ENCODE measurements around the gene TMEM176B. TPM values are rescaled to one million over a fixed set of nuclear protein-coding genes. Genes with fewer than 3 reads are reported as not detected.
A peak's percentile ranks its signal among the peaks of the same experiment; 100 is the strongest.

TMEM176B gene
- 100 to 1,000 TPM; 152 to 376 (median 212) TPM for polyA plus RNA-seq
- long read RNA-seq, donor 1, transcript TMEM176B-201 (7 exons, 1,129 nt), result major isoform, 250 of 1,476 reads
- long read RNA-seq, donor 1, transcript TMEM176B-202 (6 exons, 1,206 nt), result minor isoform, 55 of 1,476 reads
- long read RNA-seq, donor 1, partial matches to known transcripts, result 1,100 of 1,476 reads
- long read RNA-seq, donor 1, other reads (novel, unspliced or antisense), result 67 of 1,476 reads
- long read RNA-seq, donor 2, transcript TMEM176B-201 (7 exons, 1,129 nt), result major isoform, 71 of 530 reads
- long read RNA-seq, donor 2, transcript TMEM176B-202 (6 exons, 1,206 nt), result minor isoform, 17 of 530 reads
- long read RNA-seq, donor 2, partial matches to known transcripts, result 430 of 530 reads
- long read RNA-seq, donor 2, other reads (novel, unspliced or antisense), result 11 of 530 reads
- long read RNA-seq, donor 3, transcript TMEM176B-202 (6 exons, 1,206 nt), result minor isoform, 23 of 755 reads
- long read RNA-seq, donor 3, transcript TMEM176B-201 (7 exons, 1,129 nt), result major isoform, 55 of 755 reads
- long read RNA-seq, donor 3, partial matches to known transcripts, result 662 of 755 reads
- long read RNA-seq, donor 3, other reads (novel, unspliced or antisense), result 10 of 755 reads
- long read RNA-seq, donor 4, partial matches to known transcripts, result 0 of 3 reads
- long read RNA-seq, donor 4, other reads (novel, unspliced or antisense), result 0 of 3 reads
- long read RNA-seq, donor 5, transcript TMEM176B-202 (6 exons, 1,206 nt), result minor isoform, 7 of 276 reads
- long read RNA-seq, donor 5, transcript TMEM176B-201 (7 exons, 1,129 nt), result major isoform, 30 of 276 reads
- long read RNA-seq, donor 5, partial matches to known transcripts, result 238 of 276 reads
- long read RNA-seq, donor 5, other reads (novel, unspliced or antisense), result 0 of 276 reads
- long read RNA-seq, donor 6, transcript TMEM176B-202 (6 exons, 1,206 nt), result minor isoform, 9 of 797 reads
- long read RNA-seq, donor 6, transcript TMEM176B-201 (7 exons, 1,129 nt), result major isoform, 81 of 797 reads
- long read RNA-seq, donor 6, partial matches to known transcripts, result 678 of 797 reads
- long read RNA-seq, donor 6, other reads (novel, unspliced or antisense), result 26 of 797 reads
- long read RNA-seq, donor 7, transcript TMEM176B-205 (6 exons, 1,006 nt), result minor isoform, 10 of 313 reads
- long read RNA-seq, donor 7, transcript TMEM176B-201 (7 exons, 1,129 nt), result major isoform, 43 of 313 reads
- long read RNA-seq, donor 7, transcript TMEM176B-202 (6 exons, 1,206 nt), result minor isoform, 6 of 313 reads
- long read RNA-seq, donor 7, partial matches to known transcripts, result 248 of 313 reads
- long read RNA-seq, donor 7, other reads (novel, unspliced or antisense), result 5 of 313 reads
- long read RNA-seq, donor 8, partial matches to known transcripts, result 0 of 1 reads
- long read RNA-seq, donor 8, other reads (novel, unspliced or antisense), result 0 of 1 reads
- long read RNA-seq, donor 9, transcript TMEM176B-201 (7 exons, 1,129 nt), result major isoform, 22 of 233 reads
- long read RNA-seq, donor 9, partial matches to known transcripts, result 208 of 233 reads
- long read RNA-seq, donor 9, other reads (novel, unspliced or antisense), result 0 of 233 reads
- long read RNA-seq, donor 10, transcript TMEM176B-201 (7 exons, 1,129 nt), result major isoform, 93 of 677 reads
- long read RNA-seq, donor 10, transcript TMEM176B-202 (6 exons, 1,206 nt), result minor isoform, 18 of 677 reads
- long read RNA-seq, donor 10, partial matches to known transcripts, result 552 of 677 reads
- long read RNA-seq, donor 10, other reads (novel, unspliced or antisense), result 9 of 677 reads

- FAIRE-seq (no peak), DNase-seq (peak; percentile 55 to 97)
- WGBS, 3 donors, result 2 to 8% (median 6%) methylated on average over 51 to 75 of the region's 75 CpGs
- H3K4me1 ChIP-seq (ENCODE audit: control insufficient read depth in 3 of 3, insufficient read depth in 2 of 3, low read depth in 1 of 3, low read length in 2 of 3), result peaks cover 4 to 31% (median 5%) of the 10 kb centered on the region in 3 donors
- H3K36me3 ChIP-seq (ENCODE audit: control insufficient read depth in 3 of 3, insufficient read depth in 2 of 3, low read depth in 1 of 3, low read length in 3 of 3), result peaks cover 0 to 52% (median 4%) of the 10 kb centered on the region in 3 donors
- H3K27me3 ChIP-seq (ENCODE audit: control insufficient read depth in 3 of 3, insufficient read depth in 3 of 3, low read length in 3 of 3), result peaks cover 0 to 3% (median 0%) of the 10 kb centered on the region in 3 donors
- peaks cover 0 to 3% of the 10 kb centered on the region in 2 donors for H3K9me3 ChIP-seq (ENCODE audit: control insufficient read depth in 2 of 2, insufficient read depth in 1 of 2, low read depth in 1 of 2, low read length in 1 of 2)
- peak within 1 kb of the TSS; percentile 93 to 94 (median 94) for H3K27ac ChIP-seq (ENCODE audit: low read depth in 1 of 3, low read length in 2 of 3)
- H3K4me3 ChIP-seq (ENCODE audit: low read depth in 1 of 3, low read length in 3 of 3), result peak within 1 kb of the TSS; percentile 76 to 84 (median 79)
Observed at GRCh38 chr7:150799741-150800580, at the start of gene TMEM176B. Gene TMEM176B (minus strand): TSS chr7:150800364. CDS start chr7:150796569, 3,795 bp downstream.

- Histone ChIP-seq H3K36me3 (ENCODE audit: control insufficient read depth in 3 of 3, insufficient read depth in 2 of 3, low read depth in 1 of 3, low read length in 3 of 3) (peaks cover 0 to 2% (median 0%) of the 10 kb centered on the region in 3 donors), H3K9me3 (ENCODE audit: control insufficient read depth in 2 of 2, insufficient read depth in 1 of 2, low read depth in 1 of 2, low read length in 1 of 2) (peaks cover 0 to 3% of the 10 kb centered on the region in 2 donors), H3K4me1 (ENCODE audit: control insufficient read depth in 3 of 3, insufficient read depth in 2 of 3, low read depth in 1 of 3, low read length in 2 of 3) (peaks cover 0 to 5% (median 3%) of the 10 kb centered on the region in 3 donors), H3K4me3 (ENCODE audit: low read depth in 1 of 3, low read length in 3 of 3) (no peak overlapping the region), H3K27me3 (ENCODE audit: control insufficient read depth in 3 of 3, insufficient read depth in 3 of 3, low read length in 3 of 3) (no peaks in the 10 kb centered on the region), H3K27ac (ENCODE audit: low read depth in 1 of 3, low read length in 2 of 3) (no peak overlapping the region)
- FAIRE-seq (no peak), DNase-seq (no peak)
- 86 to 92% (median 91%) methylated on average over 10 of the region's 10 CpGs for WGBS, 3 donors
Observed at GRCh38 chr7:150849204-150849775, 49.1 kb upstream of the TMEM176B start.

GRCh38 chr7:150848561-150849115 lies 48.5 kb upstream of the TMEM176B start:
- Histone ChIP-seq H3K27me3 (ENCODE audit: control insufficient read depth in 3 of 3, insufficient read depth in 3 of 3, low read length in 3 of 3) (no peaks in the 10 kb centered on the region), H3K9me3 (ENCODE audit: control insufficient read depth in 2 of 2, insufficient read depth in 1 of 2, low read depth in 1 of 2, low read length in 1 of 2) (peaks cover 0 to 3% of the 10 kb centered on the region in 2 donors), H3K4me3 (ENCODE audit: low read depth in 1 of 3, low read length in 3 of 3) (no peak overlapping the region), H3K27ac (ENCODE audit: low read depth in 1 of 3, low read length in 2 of 3) (no peak overlapping the region), H3K4me1 (ENCODE audit: control insufficient read depth in 3 of 3, insufficient read depth in 2 of 3, low read depth in 1 of 3, low read length in 2 of 3) (peaks cover 0 to 5% (median 3%) of the 10 kb centered on the region in 3 donors), H3K36me3 (ENCODE audit: control insufficient read depth in 3 of 3, insufficient read depth in 2 of 3, low read depth in 1 of 3, low read length in 3 of 3) (no peaks in the 10 kb centered on the region)
- FAIRE-seq, result no peak
- DNase-seq, result no peak
- 81 to 86% (median 84%) methylated on average over 3 of the region's 3 CpGs for WGBS, 3 donors

GRCh38 chr7:150848111-150848510 lies 47.9 kb upstream of the TMEM176B start:
- Histone ChIP-seq H3K27me3 (ENCODE audit: control insufficient read depth in 3 of 3, insufficient read depth in 3 of 3, low read length in 3 of 3) (no peaks in the 10 kb centered on the region), H3K36me3 (ENCODE audit: control insufficient read depth in 3 of 3, insufficient read depth in 2 of 3, low read depth in 1 of 3, low read length in 3 of 3) (no peaks in the 10 kb centered on the region), H3K9me3 (ENCODE audit: control insufficient read depth in 2 of 2, insufficient read depth in 1 of 2, low read depth in 1 of 2, low read length in 1 of 2) (peaks cover 0 to 3% of the 10 kb centered on the region in 2 donors), H3K4me1 (ENCODE audit: control insufficient read depth in 3 of 3, insufficient read depth in 2 of 3, low read depth in 1 of 3, low read length in 2 of 3) (peaks cover 0 to 5% (median 3%) of the 10 kb centered on the region in 3 donors), H3K4me3 (ENCODE audit: low read depth in 1 of 3, low read length in 3 of 3) (no peak overlapping the region), H3K27ac (ENCODE audit: low read depth in 1 of 3, low read length in 2 of 3) (no peak overlapping the region)
- DNase-seq (no peak), FAIRE-seq (no peak)
- 86 to 92% (median 91%) methylated on average over 8 of the region's 8 CpGs for WGBS, 3 donors

GRCh38 chr7:150847536-150847935 lies 47.4 kb upstream of the TMEM176B start:
- DNase-seq, result peak; percentile 32 to 39
- WGBS, 3 donors, result 60 to 72% (median 67%) methylated on average over 5 of the region's 5 CpGs
- no peaks in the 10 kb centered on the region for H3K27me3 ChIP-seq (ENCODE audit: control insufficient read depth in 3 of 3, insufficient read depth in 3 of 3, low read length in 3 of 3)

GRCh38 chr7:150846291-150847115 lies 46.3 kb upstream of the TMEM176B start:
- WGBS, 3 donors, result 90 to 95% (median 92%) methylated on average over 14 of the region's 14 CpGs
- peaks cover 0 to under 1% (median 0%) of the 10 kb centered on the region in 3 donors for H3K4me1 ChIP-seq (ENCODE audit: control insufficient read depth in 3 of 3, insufficient read depth in 2 of 3, low read depth in 1 of 3, low read length in 2 of 3)
- no peak for DNase-seq

More at GRCh38 chr7:150847536-150847935, 47.4 kb upstream of the TMEM176B start:
- H3K36me3 ChIP-seq (ENCODE audit: control insufficient read depth in 3 of 3, insufficient read depth in 2 of 3, low read depth in 1 of 3, low read length in 3 of 3), result no peaks in the 10 kb centered on the region
- peaks cover 0 to 5% (median 3%) of the 10 kb centered on the region in 3 donors for H3K4me1 ChIP-seq (ENCODE audit: control insufficient read depth in 3 of 3, insufficient read depth in 2 of 3, low read depth in 1 of 3, low read length in 2 of 3)
- H3K4me3 ChIP-seq (ENCODE audit: low read depth in 1 of 3, low read length in 3 of 3), result no peak overlapping the region
- peaks cover 0 to 8% of the 10 kb centered on the region in 2 donors for H3K9me3 ChIP-seq (ENCODE audit: control insufficient read depth in 2 of 2, insufficient read depth in 1 of 2, low read depth in 1 of 2, low read length in 1 of 2)
- H3K27ac ChIP-seq (ENCODE audit: low read depth in 1 of 3, low read length in 2 of 3), result no peak overlapping the region
- FAIRE-seq, result no peak

More at GRCh38 chr7:150846291-150847115, 46.3 kb upstream of the TMEM176B start:
- Histone ChIP-seq H3K36me3 (ENCODE audit: control insufficient read depth in 3 of 3, insufficient read depth in 2 of 3, low read depth in 1 of 3, low read length in 3 of 3) (no peaks in the 10 kb centered on the region), H3K27me3 (ENCODE audit: control insufficient read depth in 3 of 3, insufficient read depth in 3 of 3, low read length in 3 of 3) (no peaks in the 10 kb centered on the region), H3K9me3 (ENCODE audit: control insufficient read depth in 2 of 2, insufficient read depth in 1 of 2, low read depth in 1 of 2, low read length in 1 of 2) (peaks cover 0 to 13% of the 10 kb centered on the region in 2 donors), H3K27ac (ENCODE audit: low read depth in 1 of 3, low read length in 2 of 3) (no peak overlapping the region), H3K4me3 (ENCODE audit: low read depth in 1 of 3, low read length in 3 of 3) (no peak overlapping the region)
- no peak for FAIRE-seq

Data from small intestine (tissue), 16 donors.